GM12891 (cell line): ENCODE measurements around the gene MAML2.
"Not testable (repeated sequence)": the region's sequence is repeated elsewhere in the genome, so short reads cannot be mapped to it uniquely, and the experiment has no call there.

Experiments used
- POLR2A ChIP-seq: IDR thresholded peaks from 2 replicates; pipeline ENCODE4 v1.6.1; 2011; ENCODE audit warnings: low read depth, low read length, control low read depth
- POLR2AphosphoS5 ChIP-seq: IDR thresholded peaks from 2 replicates; pipeline ENCODE4 v1.6.1; 2011; ENCODE audit warnings: low read depth, low read length, control low read depth

DNA sequence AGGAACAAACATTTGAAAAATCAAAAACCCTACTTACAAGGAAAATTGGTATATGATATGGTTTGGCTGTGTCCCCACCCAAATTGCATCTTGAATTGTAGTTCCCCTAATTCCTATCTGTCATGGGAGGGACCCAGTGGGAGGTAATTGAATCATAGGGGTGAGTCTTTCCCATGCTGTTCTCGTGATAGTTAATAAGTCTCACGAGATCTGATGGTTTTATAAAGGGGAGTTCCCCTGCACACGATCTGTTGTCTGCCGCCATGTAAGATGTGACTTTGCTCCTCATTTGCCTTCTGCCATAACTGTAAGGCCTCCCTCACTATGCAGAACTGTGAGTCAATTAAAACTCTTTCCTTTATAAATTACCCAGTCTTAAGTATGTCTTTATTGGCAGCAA, 74.5 kb downstream of the MAML2 start:
- TF ChIP-seq POLR2AphosphoS5, POLR2A: not testable (repeated sequence)
